NCI-H146 treated with DMSO at 0.1 percent for 48 hours (cell line): ENCODE data around the gene RERE.
A peak's percentile ranks its signal among the peaks of the same experiment; 100 is the strongest.

Source experiments
- DNase-seq: peaks from one replicate; lab custom pipeline; 2025; ENCODE audit not compliant: unreplicated experiment; lab: John Stamatoyannopoulos, UW

RERE gene

DNA sequence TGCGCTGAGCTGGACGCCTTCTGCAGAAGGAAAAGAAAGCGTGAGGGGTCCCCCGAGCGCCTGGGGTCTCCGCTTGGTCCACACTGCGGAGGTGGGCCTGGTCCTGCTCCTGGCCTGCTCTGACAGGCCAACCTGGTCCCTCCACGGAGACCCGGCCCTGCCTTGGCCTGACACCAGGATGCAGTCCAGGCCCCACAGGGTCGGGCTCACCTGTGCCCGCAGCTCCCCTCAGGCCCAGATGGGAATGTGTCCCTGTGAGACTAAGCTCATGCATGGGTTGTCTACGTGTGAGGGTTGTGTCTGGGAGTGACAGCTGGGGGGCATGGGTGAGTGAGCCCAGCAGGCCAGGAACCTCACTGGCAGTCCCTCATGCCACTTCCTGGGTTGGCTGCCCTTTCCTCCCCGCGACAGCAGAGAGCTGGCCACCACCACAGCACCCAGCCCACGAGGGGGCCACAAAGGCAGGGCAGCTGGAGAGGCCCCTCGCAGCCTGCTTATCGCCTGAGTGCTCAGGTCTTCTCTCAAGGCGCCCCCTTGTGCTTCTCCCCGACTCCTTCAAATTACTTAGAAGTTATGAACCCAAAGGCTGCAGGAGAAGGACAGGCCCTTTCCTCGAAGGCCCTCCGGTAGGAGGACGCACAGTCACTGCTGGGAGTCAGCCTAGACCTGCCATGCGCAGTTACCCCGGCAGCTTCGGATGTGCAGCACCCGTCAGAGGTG, 458.4 kb downstream of the RERE start:
- DNase-seq = no peak

DNA sequence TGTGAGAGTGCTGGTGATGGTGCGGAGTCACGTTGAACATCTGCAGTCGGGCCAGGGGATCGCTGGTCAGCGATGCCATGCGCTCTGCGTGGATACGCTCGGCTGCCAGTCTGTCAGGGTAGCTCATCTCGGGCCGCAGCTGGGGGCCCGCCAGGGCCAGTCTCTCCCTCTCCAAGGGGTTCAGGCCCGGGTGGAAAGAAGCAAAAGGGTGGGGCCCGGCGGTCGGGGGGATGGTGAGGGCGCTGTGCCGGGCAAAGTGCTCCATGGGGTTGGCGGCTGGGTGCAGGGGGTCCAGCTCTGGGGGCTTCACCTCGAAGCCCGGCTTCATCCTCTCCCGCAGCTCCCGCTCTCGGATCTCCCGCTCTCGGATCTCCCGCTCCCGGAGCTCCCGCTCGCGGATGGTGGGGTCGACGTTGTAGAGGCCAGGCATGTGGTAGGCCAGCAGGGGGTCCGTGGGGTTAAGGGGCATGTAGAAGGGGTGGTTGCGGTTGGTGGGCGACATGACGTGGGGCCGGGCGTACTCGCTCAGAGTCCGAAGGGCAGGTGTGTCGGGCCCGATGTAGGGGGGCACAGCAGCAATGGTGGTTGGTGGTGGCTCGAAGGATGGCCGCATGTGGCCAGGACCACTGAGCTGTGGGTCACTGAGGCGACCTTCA, 459.1 kb downstream of the RERE start:
- no peak for DNase-seq

DNA sequence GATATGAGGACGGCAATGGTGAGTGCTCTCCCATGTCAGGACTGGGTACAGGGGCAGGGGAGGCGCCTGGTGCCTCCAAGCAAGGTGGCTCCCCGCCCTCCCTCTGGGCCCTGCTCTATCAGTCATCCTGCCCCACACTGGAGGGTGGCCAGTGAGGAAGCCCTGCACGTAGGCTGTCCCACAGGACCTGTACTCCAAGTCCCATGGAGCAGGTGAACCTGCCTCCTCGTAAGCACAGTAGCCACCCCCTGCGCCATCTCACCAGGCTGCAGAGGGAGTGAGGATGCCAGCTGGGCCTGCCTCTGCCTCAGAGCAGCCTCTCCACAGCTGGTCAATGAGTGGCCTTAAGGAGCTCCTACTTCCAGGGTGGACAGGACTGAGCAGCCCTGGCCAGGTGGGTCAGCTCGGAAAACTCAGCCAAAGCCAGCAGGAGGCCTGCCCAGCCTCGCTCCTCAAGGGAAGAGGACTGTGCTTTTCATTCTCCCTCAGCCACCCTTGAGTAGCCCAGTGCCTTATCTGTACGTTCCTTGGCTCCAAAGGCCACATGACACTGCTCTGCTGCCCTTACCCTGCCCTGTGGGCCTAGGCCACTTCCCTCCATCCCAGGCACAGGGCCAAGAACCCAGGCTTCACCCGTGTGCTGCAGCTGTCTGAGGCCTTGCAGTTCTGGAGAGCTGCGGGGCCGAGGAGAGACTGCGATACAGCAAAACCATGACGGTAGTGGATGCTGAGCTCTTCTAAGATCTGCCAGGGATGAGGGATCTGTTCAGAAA, 459.9 kb downstream of the RERE start:
- no peak for DNase-seq

DNA sequence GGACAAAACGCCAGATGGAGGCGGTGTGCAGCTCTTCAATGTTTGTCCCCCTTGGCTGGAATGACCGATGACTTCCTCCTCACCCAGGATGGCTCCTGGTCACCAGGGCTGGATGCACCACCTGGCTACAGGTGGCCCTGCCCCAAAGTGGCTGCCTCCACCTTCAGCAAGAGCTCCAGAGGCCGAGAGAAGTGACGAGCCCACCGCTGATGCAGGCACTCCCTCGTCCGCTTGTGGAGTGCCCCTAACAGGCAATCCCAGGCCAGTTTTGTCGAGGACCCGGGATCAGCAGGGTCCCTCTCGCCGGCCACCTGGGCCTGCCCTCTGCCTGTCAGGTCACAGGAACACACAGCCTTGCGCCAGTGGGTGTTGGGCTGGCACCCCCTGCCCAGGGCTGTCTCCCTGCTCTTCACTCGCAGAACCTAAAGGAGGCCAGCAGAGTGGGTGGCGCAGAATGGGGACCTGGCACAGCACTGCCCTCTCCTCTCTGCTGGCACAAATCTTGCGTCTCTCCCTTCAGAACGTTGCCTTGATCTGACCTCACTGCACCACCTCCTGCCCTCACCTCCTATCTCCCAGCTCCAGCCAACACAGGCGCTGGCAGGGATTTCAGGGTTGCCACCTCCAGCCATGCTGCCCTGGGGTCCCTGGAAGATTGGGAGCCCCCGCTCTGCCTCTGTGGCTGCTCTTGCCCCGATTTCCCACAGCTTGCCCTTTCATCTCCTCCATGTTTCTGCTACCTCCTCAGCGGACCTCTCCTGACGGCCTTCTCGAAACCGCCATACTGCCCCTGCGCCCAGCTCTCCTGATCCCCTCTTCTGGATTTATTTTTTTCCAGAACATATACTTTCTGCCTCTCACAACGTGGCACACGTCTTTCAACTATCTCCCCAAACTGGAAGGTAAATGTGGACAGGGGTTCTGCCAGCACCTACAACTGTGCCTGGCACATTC, 460.9 kb downstream of the RERE start:
- DNase-seq = no peak

DNA sequence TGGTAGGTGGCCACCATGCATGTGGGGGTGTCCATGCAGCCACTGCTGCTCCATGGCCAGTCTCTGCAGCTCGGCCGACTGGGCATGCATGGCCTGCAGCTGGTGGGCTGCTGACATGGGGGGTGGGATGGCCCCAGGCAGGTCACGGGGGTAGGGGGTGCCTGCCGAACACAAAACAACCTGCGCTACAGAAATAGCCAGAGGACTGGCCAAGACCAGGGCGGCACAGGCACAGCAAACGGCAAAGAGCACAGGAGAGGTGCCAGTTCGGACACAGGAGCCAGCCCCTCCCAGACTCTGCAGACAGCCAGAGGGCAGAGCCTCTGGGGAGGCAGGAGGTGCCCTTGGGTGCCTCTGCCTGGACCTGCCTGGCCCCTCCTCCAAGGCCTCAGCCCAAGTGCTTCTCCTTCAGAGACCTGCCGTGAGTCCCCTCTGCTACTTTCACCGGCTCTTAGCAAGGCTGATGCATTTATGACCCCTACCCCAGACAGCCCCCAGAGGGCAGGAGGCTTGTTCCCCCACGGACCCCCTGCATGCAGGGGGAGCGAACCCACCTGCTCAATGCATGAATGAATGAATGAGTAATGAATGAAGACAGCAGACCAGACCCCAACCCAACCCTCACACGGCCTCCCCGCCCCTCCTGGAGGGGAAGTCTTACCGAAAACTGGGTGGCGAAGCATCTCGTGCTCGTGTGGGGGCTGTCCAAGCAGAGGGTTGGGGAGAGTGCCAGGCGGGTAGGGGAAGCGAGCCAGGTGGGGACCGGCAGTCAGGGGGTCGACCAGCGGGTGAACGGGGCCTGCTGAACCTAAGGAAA, 461.8 kb downstream of the RERE start:
- no peak for DNase-seq

DNA sequence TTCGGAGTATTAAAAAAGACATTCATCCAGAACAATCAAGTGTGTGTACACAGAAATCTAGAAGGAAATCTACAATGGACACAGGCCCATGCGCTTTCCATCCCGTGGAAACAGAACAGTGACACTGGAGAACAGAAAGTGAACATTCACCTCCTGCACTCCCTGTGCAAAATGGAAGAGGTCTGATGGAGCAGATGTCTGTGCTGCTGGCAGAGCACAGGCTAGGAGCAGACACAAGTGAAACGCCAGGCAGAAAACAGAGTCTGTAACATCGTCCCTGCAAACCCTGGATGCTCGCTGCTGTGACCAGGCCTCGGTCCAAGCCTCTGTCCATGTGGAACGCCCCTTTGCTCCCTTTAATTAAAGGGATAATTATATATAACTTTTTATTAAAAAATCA, 463.4 kb downstream of the RERE start:
- no peak for DNase-seq

DNA sequence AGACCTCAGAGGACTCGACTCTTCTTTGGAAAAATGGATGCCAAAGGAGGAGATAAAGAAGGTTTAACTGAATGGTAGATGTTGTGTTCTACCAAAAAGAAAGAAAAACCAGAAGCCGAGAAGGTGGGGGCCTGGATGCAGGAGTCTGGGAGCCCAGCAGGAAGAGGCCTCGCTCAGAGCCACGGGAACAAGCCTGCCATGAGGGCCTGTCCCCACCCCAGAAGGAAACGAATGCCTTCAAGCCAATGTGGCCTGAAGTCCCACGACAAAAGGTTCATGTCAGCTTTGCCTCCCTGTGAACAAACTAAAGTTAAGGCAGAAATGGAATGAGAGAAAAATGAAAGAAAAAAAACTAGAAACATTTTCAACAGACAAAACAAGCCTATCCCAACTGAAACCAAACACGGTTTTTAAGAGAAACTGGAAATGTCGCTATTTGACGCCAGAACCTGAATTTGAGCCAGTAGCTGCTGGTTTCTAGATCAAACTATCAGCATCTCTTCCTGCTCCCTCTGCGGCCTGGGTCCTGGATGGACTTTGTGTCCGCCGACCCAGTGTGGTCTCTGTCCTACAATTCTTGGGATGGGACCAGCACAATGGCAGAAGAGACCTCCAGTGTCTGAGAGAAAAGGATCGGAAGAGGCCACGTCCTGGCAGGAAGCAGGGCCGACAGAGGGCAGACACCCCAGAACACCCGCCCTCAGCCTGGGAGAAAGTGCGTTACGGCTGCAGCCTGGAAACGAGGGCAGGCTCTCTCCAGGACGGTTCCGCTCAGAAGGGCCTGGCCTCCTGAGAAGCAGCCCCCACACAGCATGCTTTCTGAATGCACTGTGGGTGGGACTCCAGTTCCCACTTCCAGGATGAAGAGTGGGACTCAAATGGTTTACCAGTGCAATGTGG, 464.3 kb downstream of the RERE start:
- DNase-seq = no peak

DNA sequence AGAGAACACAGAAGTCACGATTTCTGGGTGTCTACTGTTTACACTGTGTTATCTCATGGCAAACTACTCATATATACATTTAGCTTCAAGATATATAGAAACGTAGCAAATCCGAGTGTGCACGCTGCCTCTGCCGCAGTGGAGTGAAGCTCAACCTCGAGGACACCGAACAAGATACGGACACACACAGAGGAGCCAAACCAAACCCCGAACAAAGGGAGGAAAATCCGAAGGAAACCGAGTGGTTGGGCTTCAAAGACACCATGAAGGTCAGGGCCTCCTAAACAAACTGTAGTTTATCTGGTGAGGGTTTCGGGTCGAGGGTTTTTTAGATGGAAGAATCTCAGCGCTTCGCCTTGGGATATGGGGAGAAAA, 465.0 kb downstream of the RERE start:
- DNase-seq = no peak

DNA sequence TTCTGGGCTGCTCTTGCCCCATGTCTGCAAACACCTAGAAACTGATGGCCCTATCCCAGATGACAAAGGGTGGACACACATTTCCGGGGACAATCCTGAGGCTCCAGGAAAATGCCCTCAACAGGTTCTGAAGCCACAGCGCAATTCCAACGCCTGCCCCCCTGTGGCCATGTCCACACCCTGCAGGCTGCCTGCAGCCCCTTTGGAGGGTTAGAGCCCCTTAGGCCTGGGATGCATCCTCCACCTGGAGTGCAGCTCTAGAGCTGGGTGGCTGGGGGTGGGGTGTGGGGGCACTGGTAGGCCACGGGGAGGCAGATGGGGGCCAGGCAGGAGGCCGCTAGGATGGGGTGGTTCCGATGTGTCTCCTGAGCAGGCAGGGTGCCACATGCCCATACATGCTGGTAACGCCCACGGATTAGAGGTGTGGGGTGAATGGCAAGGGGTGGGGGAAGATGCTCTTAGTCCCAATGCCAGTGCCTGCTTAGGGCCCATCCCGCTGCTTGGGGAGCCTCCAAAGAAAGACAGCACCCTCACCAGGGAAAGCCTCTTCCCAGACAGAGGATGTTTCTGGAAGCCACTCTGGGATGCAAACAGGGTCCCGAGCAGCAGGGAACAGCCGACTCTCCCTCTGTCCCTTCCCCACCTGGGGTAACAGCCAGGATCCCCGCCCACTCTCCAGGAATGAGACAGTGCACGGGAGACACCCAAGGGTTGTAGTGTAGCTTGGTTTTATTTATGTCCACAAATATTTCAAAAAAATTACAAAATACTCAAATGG, 465.6 kb downstream of the RERE start:
- DNase-seq = no peak

DNA sequence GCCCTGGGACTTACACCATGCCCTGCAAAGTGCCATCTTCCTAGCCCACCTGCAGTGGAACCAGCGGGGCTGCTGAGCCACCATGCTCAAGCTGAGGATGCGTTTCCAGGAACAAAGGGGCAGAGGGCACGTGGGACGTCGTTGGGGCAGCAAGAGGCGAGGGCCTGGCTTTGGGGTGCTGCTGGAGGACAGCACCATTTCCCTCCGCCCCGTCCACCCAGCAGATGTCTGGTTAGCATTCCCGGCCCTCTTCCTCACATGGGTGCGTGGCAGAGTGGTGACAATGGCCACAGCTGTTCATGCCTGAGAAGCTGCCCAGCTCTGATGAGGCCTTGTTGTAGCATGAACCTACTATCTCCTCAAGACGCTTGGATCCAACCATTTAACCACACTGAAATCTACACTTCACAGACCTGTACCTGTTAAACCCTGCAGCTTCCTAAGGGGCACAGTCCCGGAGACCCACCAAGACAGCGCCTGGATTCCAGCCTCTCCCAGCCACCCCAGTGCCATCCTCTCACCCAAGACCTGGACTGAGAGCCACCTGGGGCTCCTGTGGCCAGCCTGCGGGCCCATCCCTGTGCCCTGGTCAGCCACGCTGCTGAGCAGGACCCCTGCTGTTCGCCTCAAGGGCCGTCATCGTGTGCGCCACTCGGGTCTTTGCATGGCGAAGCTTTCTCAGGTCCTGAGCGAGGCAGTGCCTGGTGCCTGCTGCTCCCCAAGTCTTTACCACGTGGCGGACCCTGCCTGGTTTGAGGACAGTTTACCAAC, 466.3 kb downstream of the RERE start:
- DNase-seq = no peak

DNA sequence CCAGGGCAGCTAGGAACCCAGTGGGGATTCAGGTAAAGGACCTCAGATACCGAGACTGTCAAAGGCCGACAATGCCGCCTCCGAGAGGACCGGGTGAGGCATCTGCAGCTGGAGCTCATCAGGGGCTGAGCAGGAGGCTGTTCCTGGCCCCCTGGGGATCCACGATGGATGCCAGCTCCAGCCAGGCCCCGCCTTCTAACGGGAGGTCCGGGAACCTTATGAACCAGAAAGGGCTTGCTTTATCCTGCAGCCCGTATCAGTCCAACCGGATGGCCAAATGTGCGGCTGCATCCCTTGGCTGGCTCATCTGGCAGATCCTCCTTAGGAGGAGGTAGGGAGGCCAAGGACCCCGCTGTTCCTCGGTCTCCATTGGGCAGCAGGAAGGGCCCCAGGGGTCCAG, 467.5 kb downstream of the RERE start:
- DNase-seq = no peak

DNA sequence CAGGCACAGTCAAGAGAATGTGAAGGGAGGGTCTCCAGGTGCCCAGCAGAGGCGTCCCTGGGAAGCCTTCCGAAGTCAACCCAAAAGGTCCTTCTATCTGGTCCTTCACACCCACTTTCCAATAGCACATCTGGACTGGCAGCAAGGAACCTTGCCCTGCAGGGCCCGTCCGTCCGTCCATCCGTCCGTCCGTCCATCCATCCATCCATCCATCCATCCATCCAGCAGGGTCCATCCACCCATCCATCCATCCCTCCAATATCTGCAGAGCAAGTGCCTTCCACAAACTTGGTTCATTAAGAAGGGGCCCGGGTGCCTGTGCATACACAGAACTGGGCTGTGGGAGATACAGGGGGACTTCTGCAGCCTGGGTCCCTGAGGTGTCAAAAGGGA, 468.0 kb downstream of the RERE start:
- no peak for DNase-seq

DNA sequence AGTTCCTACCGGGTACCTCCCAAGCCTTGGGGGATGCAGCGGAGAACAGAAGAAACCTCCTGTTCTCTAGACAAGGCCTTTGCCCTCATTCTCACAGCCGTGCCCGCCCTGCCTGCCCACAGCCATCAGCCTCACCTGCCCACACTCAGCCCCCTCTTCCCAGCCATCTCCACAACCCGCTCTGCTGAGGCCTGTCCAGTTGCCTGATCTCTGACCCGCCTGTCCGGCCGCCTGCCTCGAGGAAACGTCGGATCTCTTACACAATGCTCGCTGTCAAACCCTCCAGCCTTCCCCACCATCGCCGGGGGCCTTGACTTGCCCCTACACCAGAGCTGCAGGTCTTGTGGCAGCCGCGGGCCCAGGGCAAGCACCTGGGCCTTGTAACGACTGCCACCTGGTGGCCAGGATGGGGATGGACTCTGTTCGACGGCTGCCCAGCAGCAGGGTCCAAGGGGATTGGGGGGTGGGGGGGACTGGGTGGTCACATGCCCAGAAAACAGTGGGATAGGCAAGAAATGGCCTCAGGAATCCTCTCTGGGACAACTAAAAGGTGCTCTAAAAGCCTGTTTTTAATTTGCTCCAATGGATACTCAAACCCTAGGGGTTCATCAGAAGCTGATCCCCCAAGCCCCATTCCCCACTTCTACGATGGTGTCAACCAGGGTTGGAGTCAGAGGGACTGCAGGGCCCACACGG, 468.5 kb downstream of the RERE start:
- DNase-seq = peak; percentile 19

DNA sequence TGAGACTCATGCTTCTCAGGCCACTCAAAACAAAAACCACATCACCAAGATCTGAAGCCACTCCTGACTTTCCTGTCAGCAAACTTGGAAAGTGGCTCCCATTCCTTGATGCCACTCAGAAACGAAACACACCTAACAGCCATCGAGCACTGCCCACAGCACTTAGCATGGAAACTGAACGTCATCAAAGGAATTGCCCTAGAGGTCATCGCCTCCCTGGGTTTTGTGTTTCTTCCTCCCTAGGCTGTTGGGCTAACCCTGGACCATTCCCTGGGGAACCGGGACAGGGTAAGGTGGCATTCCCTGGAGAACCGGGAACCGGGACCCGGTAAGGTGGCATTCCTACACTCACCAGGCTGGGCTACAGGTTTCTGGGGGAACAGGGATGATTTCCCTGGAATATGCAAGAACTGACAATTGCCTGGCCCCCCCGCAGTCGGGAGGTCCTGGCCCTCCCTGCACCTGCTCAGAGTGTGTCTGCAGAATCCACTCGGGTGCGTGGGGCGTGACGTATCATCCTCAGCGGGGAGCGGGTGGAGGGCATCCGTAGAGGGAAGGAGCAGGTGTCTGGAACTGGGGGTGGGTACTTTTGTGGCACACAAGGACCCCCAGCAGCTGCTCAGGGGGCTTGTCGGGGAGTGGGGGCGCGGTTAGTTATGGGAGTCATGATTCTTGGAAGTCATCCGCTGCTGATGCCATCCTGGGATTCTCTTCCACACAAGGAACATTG, 469.2 kb downstream of the RERE start:
- no peak for DNase-seq

DNA sequence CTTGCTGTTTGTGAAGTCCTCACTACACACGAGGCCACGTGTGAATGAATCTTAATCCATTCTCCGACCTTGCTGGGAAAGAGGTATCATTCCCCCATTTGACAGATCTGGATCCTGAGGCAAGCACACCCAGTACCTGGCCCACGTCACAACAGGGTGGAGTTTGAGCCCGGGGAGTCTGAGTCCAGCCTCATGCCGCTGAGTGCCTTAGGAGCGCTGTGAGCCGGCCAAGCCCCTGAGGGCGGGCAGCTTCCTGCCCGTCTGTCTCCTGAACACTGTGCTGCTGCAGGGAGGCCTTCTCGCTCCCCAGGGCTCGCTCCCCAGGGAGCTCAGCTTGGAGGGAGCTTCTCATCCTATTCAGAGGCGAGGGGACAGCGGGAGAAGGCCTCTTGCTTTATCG, 469.8 kb downstream of the RERE start:
- peak; percentile 13 for DNase-seq

DNA sequence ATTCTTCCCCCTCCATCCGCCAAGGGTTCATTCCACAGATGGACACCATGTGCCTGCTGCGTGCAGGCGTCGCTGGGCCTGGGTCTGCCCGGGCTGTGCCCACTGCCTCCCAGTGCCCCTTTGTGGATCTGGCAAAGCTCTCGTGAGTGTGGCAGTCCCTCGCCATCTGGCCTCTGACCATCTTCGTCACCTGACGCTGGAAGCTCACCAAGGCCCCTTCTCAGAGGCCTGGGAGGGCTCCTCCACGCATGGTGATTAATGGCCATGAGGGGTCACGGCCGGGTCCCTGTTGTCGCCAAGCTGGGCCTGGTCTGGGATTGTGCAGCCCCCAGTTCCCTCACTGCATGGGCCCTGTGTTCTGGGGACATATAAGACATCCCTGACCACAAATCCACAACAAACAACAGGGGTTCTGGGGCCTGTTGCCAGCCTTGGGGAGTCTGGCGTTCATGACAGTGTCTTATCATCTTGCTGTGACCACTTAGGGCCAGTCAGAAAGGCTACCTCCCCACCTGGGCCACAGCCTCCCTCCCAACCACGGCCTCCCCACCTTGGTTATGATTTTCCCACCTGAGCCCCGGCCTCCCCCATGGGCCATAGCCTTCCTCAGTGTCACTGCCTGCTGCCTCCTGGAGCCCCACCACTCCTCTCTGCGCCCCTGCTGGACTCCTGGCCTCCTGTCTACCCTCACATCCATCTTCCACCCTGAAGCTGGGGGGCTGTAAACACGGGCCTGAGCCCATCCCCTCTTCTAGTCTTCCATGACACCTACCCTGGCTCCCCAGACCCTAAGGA, 471.6 kb downstream of the RERE start:
- no peak for DNase-seq
